Mucosa of stomach (tissue), 1 donor: ENCODE data around the gene ANKRD55.
"Not testable (repeated sequence)": the region's sequence is repeated elsewhere in the genome, so short reads cannot be mapped to it uniquely, and the experiment has no call there.

Source experiments
- H3K27me3 ChIP-seq: one replicate; pipeline ENCODE4 v1.7.0; 2013; ENCODE audit warnings: mild to moderate bottlenecking, low read length; ENCODE audit not compliant: control insufficient read depth, insufficient read depth
- H3K36me3 ChIP-seq: one replicate; pipeline ENCODE4 v1.7.0; 2013; ENCODE audit warnings: low read length; ENCODE audit not compliant: control insufficient read depth, insufficient read depth
- H3K4me1 ChIP-seq: one replicate; pipeline ENCODE4 v1.7.0; 2013; ENCODE audit warnings: mild to moderate bottlenecking, low read length; ENCODE audit not compliant: control insufficient read depth, insufficient read depth
- H3K4me3 ChIP-seq: one replicate; pipeline ENCODE4 v1.7.0; 2013; ENCODE audit warnings: low read length
- H3K9ac ChIP-seq: one replicate; pipeline ENCODE4 v1.7.0; 2013; ENCODE audit warnings: mild to moderate bottlenecking, low read length, moderate library complexity
- H3K9me3 ChIP-seq: one replicate; pipeline ENCODE4 v1.7.0; 2013; ENCODE audit warnings: mild to moderate bottlenecking, low read length, moderate library complexity; ENCODE audit not compliant: control insufficient read depth
- donor health status: Pancreatic carcinoma.

ANKRD55 gene

GRCh38 chr5:56251440-56251839, 18.3 kb upstream of the ANKRD55 start:
- Histone ChIP-seq H3K4me1 (no peaks in the 10 kb centered on the region), H3K4me3 (no peak overlapping the region), H3K36me3 (no peaks in the 10 kb centered on the region), H3K9ac (no peak overlapping the region), H3K27me3 (no peaks in the 10 kb centered on the region), H3K9me3 (no peaks in the 10 kb centered on the region)

GRCh38 chr5:56250011-56250410, 16.9 kb upstream of the ANKRD55 start:
- no peaks in the 10 kb centered on the region for H3K4me1 ChIP-seq
- no peaks in the 10 kb centered on the region for H3K36me3 ChIP-seq
- no peaks in the 10 kb centered on the region for H3K9me3 ChIP-seq
- no peaks in the 10 kb centered on the region for H3K27me3 ChIP-seq
- no peak overlapping the region for H3K4me3 ChIP-seq
- H3K9ac ChIP-seq = no peak overlapping the region

- not testable (repeated sequence) for H3K4me1 ChIP-seq, H3K36me3 ChIP-seq, H3K9me3 ChIP-seq, H3K27me3 ChIP-seq, H3K4me3 ChIP-seq, H3K9ac ChIP-seq
Observed at GRCh38 chr5:56249085-56249484, 16.0 kb upstream of the ANKRD55 start.

GRCh38 chr5:56247592-56247991, 14.5 kb upstream of the ANKRD55 start:
- H3K9ac ChIP-seq = no peak overlapping the region
- no peaks in the 10 kb centered on the region for H3K4me1 ChIP-seq
- no peaks in the 10 kb centered on the region for H3K36me3 ChIP-seq
- no peaks in the 10 kb centered on the region for H3K9me3 ChIP-seq
- H3K4me3 ChIP-seq = no peak overlapping the region
- no peaks in the 10 kb centered on the region for H3K27me3 ChIP-seq

GRCh38 chr5:56246769-56247168, 13.6 kb upstream of the ANKRD55 start:
- Histone ChIP-seq H3K4me3 (no peak overlapping the region), H3K27me3 (no peaks in the 10 kb centered on the region), H3K4me1 (no peaks in the 10 kb centered on the region), H3K36me3 (no peaks in the 10 kb centered on the region), H3K9me3 (no peaks in the 10 kb centered on the region), H3K9ac (no peak overlapping the region)

- no peaks in the 10 kb centered on the region for H3K9me3 ChIP-seq
- no peaks in the 10 kb centered on the region for H3K27me3 ChIP-seq
- H3K36me3 ChIP-seq = no peaks in the 10 kb centered on the region
- no peak overlapping the region for H3K4me3 ChIP-seq
- H3K9ac ChIP-seq = no peak overlapping the region
- H3K4me1 ChIP-seq = no peaks in the 10 kb centered on the region
Observed at GRCh38 chr5:56245481-56245880, 12.4 kb upstream of the ANKRD55 start.

- Histone ChIP-seq H3K4me1 (no peaks in the 10 kb centered on the region), H3K9me3 (no peaks in the 10 kb centered on the region), H3K27me3 (no peaks in the 10 kb centered on the region), H3K4me3 (no peak overlapping the region), H3K36me3 (no peaks in the 10 kb centered on the region), H3K9ac (no peak overlapping the region)
Observed at GRCh38 chr5:56244627-56245026, 11.5 kb upstream of the ANKRD55 start.

GRCh38 chr5:56242271-56242670, 9.1 kb upstream of the ANKRD55 start:
- H3K9me3 ChIP-seq, H3K4me1 ChIP-seq, H3K9ac ChIP-seq, H3K36me3 ChIP-seq, H3K4me3 ChIP-seq, H3K27me3 ChIP-seq: not testable (repeated sequence)

GRCh38 chr5:56232538-56232937, 592 bp downstream of the ANKRD55 start:
- Histone ChIP-seq H3K36me3 (no peaks in the 10 kb centered on the region), H3K9me3 (no peaks in the 10 kb centered on the region), H3K4me3 (no peak overlapping the region), H3K4me1 (no peaks in the 10 kb centered on the region), H3K9ac (no peak overlapping the region), H3K27me3 (peaks cover 25% of the 10 kb centered on the region)

- H3K4me1 ChIP-seq = no peaks in the 10 kb centered on the region
Observed at GRCh38 chr5:56230576-56230975, 2.6 kb downstream of the ANKRD55 start.

GRCh38 chr5:56229111-56229510, 4.0 kb downstream of the ANKRD55 start:
- Histone ChIP-seq H3K4me3 (no peak overlapping the region), H3K4me1 (no peaks in the 10 kb centered on the region), H3K36me3 (no peaks in the 10 kb centered on the region), H3K9me3 (no peaks in the 10 kb centered on the region), H3K9ac (no peak overlapping the region), H3K27me3 (peaks cover 12% of the 10 kb centered on the region)

More at GRCh38 chr5:56230576-56230975, 2.6 kb downstream of the ANKRD55 start:
- H3K27me3 ChIP-seq = peaks cover 25% of the 10 kb centered on the region
- no peak overlapping the region for H3K9ac ChIP-seq
- H3K9me3 ChIP-seq = no peaks in the 10 kb centered on the region
- no peak overlapping the region for H3K4me3 ChIP-seq
- H3K36me3 ChIP-seq = no peaks in the 10 kb centered on the region

GRCh38 chr5:56228631-56229030, 4.5 kb downstream of the ANKRD55 start:
- Histone ChIP-seq H3K4me3 (no peak overlapping the region), H3K4me1 (no peaks in the 10 kb centered on the region), H3K9ac (no peak overlapping the region), H3K9me3 (no peaks in the 10 kb centered on the region), H3K36me3 (no peaks in the 10 kb centered on the region), H3K27me3 (peaks cover 12% of the 10 kb centered on the region)

GRCh38 chr5:56227691-56228090, 5.4 kb downstream of the ANKRD55 start:
- Histone ChIP-seq H3K9me3 (no peaks in the 10 kb centered on the region), H3K36me3 (no peaks in the 10 kb centered on the region), H3K4me1 (no peaks in the 10 kb centered on the region), H3K4me3 (no peak overlapping the region), H3K9ac (no peak overlapping the region), H3K27me3 (peaks cover 4% of the 10 kb centered on the region)
